HepG2 (cell line): Measurements from ENCODE around the gene SYNGR4. TPM values are rescaled to one million over a fixed set of nuclear protein-coding genes. Genes with fewer than 3 reads are reported as not detected.

ENCODE experiments used
- ARNT ChIP-seq: fragments of 450-650 bp; IDR thresholded peaks from 2 replicates; pipeline ENCODE4 v1.6.1; 2017
- DNMT1 ChIP-seq: sonication (generic); formaldehyde crosslinking; IDR thresholded peaks from 2 replicates; pipeline ENCODE4 v1.5.1; 2020; ENCODE audit warnings: mild to moderate bottlenecking, missing genetic modification reagents
- PRMT3 ChIP-seq: sonication (generic); formaldehyde crosslinking; IDR thresholded peaks from 2 replicates; pipeline ENCODE4 v1.8.1; 2022; ENCODE audit warnings: low read depth, mild to moderate bottlenecking, moderate library complexity, missing genetic modification reagents, borderline replicate concordance
- SUZ12 ChIP-seq: fragments of 150-350 bp; IDR thresholded peaks from 2 replicates; pipeline ENCODE4 v1.6.1; 2014; ENCODE audit warnings: low read depth, low read length
- TCF7 ChIP-seq: sonication (generic); IDR thresholded peaks from 2 replicates; pipeline ENCODE4 v1.6.1; 2016; ENCODE audit warnings: antibody characterized with exemption, low read depth
- U2AF2 ChIP-seq: fragments of 200-400 bp; formaldehyde crosslinking; IDR thresholded peaks from 2 replicates; pipeline ENCODE4 v1.6.1; 2017; ENCODE audit warnings: low read depth, mild to moderate bottlenecking, low read length
- ZNF256 ChIP-seq: sonication (generic); formaldehyde crosslinking; conservative IDR thresholded peaks from 2 replicates; pipeline ENCODE4 v1.4.0; 2020; ENCODE audit warnings: missing genetic modification reagents
- ZNF329 ChIP-seq: sonication (generic); formaldehyde crosslinking; IDR thresholded peaks from 2 replicates; pipeline ENCODE4 v1.9.0; 2021; ENCODE audit warnings: low read depth, mild to moderate bottlenecking, missing genetic modification reagents
- ZNF570 ChIP-seq: sonication (generic); formaldehyde crosslinking; IDR thresholded peaks from 2 replicates; pipeline ENCODE4 v1.4.0; 2020; ENCODE audit warnings: mild to moderate bottlenecking, missing genetic modification reagents, borderline replicate concordance
- ZNF776 ChIP-seq: sonication (generic); formaldehyde crosslinking; IDR thresholded peaks from 2 replicates; pipeline ENCODE4 v1.4.0; 2020; ENCODE audit warnings: mild to moderate bottlenecking, missing genetic modification reagents
- ZNF850 ChIP-seq: sonication (generic); formaldehyde crosslinking; conservative IDR thresholded peaks from 2 replicates; pipeline ENCODE4 v1.9.0; 2021; ENCODE audit warnings: mild to moderate bottlenecking, missing genetic modification reagents
- ZNF883 ChIP-seq: sonication (generic); formaldehyde crosslinking; IDR thresholded peaks from 2 replicates; pipeline ENCODE4 v1.5.1; 2020; ENCODE audit warnings: mild to moderate bottlenecking, missing genetic modification reagents; ENCODE audit errors: not compliant biosample characterization
- polyA plus RNA-seq, 8 experiments: library from polyadenylated mRNA; depleted of rRNA in 3 of 8; stranded (reverse) in 7 of 8; unstranded in 1 of 8; fragments of >200 nt; fragmentation: Illumina TruSeq in 4 of 8; extraction: Trizol in 4 of 8; gene quantifications; 2 replicates each; pipeline versions ENCODE4 v1.2.1 to v1.2.3, GENCODE V29; 2011 to 2016; ENCODE audit warnings: low read depth in 4 of 8, missing spikeins in 1 of 8, mixed read lengths in 1 of 8; ENCODE audit not compliant: insufficient read depth in 1 of 8
- total RNA-seq, 5 experiments: library from RNA; depleted of rRNA; stranded (reverse); fragments of >200 nt; fragmentation: Illumina TruSeq; extraction: Trizol; gene quantifications; 2 replicates each; pipeline ENCODE4 v1.2.3, GENCODE V29; 2016; ENCODE audit warnings: low read depth in 1 of 5
- TF ChIP-seq, protein P1 (sequence below): sonication (generic); formaldehyde crosslinking; IDR thresholded peaks from 2 replicates; pipeline ENCODE4 v1.4.0; 2020; ENCODE audit warnings: missing genetic modification reagents, borderline replicate concordance
- TF ChIP-seq, protein P2 (sequence below): sonication (generic); formaldehyde crosslinking; IDR thresholded peaks from 2 replicates; pipeline ENCODE4 v1.5.0; 2020; ENCODE audit warnings: mild to moderate bottlenecking, missing genetic modification reagents
- TF ChIP-seq, protein P3 (sequence below): sonication (generic); formaldehyde crosslinking; IDR thresholded peaks from 2 replicates; pipeline ENCODE4 v1.4.0; 2020; ENCODE audit warnings: mild to moderate bottlenecking, missing genetic modification reagents
- TF ChIP-seq, protein P4 (sequence below): sonication (generic); formaldehyde crosslinking; IDR thresholded peaks from 2 replicates; pipeline ENCODE4 v1.4.0; 2020; ENCODE audit warnings: mild to moderate bottlenecking, missing genetic modification reagents
- TF ChIP-seq, protein P5 (sequence below): sonication (generic); formaldehyde crosslinking; IDR thresholded peaks from 2 replicates; pipeline ENCODE4 v1.4.0; 2020; ENCODE audit warnings: missing genetic modification reagents

SYNGR4 gene
- total and polyA plus RNA-seq, 2 of the 13 experiments (the other 11 are each of a cell fraction or from before 2014, with no cell fraction given) = not detected

DNA sequence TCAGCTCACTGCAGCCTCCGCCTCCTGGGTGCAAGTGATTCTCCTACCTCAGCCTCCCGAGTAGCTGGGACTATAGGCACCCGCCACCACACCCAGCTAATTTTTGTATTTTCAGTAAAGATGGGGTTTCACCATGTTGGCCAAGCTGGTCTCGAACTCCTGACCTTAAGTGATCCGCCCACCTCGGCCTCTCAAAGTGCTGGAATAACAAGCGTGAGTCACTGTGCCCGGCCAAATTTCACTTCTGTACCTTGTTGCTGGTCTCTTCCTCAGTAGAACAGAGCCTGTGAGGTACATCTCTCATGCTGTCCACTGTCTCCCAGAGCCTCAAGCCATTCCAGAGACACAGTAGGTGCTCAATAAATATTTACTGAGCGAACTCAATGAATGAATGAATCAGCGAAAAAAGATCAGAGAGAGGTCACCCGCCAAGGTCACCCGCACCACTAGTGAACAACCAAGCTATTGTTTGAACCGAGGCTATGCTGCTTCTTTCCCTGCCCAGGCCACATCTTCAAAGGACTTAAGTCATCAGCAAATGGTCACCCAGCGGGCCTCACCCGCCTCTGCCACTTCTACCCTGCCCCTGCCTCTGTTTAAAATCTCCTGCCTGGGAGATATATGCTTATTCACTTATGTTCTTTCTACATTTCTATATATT is 9.7 kb upstream of the SYNGR4 start (continued):
- TF ChIP-seq, protein P1, sequence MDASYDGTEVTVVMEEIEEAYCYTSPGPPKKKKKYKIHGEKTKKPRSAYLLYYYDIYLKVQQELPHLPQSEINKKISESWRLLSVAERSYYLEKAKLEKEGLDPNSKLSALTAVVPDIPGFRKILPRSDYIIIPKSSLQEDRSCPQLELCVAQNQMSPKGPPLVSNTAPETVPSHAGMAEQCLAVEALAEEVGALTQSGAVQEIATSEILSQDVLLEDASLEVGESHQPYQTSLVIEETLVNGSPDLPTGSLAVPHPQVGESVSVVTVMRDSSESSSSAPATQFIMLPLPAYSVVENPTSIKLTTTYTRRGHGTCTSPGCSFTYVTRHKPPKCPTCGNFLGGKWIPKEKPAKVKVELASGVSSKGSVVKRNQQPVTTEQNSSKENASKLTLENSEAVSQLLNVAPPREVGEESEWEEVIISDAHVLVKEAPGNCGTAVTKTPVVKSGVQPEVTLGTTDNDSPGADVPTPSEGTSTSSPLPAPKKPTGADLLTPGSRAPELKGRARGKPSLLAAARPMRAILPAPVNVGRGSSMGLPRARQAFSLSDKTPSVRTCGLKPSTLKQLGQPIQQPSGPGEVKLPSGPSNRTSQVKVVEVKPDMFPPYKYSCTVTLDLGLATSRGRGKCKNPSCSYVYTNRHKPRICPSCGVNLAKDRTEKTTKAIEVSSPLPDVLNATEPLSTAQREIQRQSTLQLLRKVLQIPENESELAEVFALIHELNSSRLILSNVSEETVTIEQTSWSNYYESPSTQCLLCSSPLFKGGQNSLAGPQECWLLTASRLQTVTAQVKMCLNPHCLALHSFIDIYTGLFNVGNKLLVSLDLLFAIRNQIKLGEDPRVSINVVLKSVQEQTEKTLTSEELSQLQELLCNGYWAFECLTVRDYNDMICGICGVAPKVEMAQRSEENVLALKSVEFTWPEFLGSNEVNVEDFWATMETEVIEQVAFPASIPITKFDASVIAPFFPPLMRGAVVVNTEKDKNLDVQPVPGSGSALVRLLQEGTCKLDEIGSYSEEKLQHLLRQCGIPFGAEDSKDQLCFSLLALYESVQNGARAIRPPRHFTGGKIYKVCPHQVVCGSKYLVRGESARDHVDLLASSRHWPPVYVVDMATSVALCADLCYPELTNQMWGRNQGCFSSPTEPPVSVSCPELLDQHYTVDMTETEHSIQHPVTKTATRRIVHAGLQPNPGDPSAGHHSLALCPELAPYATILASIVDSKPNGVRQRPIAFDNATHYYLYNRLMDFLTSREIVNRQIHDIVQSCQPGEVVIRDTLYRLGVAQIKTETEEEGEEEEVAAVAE (CRISPR knock-in tag) = peak; percentile 39; the same call in 1 of the 2 replicates
- TF ChIP-seq PRMT3 (CRISPR knock-in tag) = no peak
- TF ChIP-seq, protein P2, sequence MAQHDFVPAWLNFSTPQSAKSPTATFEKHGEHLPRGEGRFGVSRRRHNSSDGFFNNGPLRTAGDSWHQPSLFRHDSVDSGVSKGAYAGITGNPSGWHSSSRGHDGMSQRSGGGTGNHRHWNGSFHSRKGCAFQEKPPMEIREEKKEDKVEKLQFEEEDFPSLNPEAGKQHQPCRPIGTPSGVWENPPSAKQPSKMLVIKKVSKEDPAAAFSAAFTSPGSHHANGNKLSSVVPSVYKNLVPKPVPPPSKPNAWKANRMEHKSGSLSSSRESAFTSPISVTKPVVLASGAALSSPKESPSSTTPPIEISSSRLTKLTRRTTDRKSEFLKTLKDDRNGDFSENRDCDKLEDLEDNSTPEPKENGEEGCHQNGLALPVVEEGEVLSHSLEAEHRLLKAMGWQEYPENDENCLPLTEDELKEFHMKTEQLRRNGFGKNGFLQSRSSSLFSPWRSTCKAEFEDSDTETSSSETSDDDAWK (CRISPR knock-in tag) = no peak
- no peak for TF ChIP-seq SUZ12
- no peak for TF ChIP-seq DNMT1 (CRISPR knock-in tag)
- TF ChIP-seq ZNF850 (CRISPR knock-in tag) = 0 out of 2 replicates have a peak, but pooled peaks have one; percentile 70
- TF ChIP-seq, protein P3, sequence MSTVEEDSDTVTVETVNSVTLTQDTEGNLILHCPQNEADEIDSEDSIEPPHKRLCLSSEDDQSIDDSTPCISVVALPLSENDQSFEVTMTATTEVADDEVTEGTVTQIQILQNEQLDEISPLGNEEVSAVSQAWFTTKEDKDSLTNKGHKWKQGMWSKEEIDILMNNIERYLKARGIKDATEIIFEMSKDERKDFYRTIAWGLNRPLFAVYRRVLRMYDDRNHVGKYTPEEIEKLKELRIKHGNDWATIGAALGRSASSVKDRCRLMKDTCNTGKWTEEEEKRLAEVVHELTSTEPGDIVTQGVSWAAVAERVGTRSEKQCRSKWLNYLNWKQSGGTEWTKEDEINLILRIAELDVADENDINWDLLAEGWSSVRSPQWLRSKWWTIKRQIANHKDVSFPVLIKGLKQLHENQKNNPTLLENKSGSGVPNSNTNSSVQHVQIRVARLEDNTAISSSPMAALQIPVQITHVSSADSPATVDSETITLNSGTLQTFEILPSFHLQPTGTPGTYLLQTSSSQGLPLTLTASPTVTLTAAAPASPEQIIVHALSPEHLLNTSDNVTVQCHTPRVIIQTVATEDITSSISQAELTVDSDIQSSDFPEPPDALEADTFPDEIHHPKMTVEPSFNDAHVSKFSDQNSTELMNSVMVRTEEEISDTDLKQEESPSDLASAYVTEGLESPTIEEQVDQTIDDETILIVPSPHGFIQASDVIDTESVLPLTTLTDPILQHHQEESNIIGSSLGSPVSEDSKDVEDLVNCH (CRISPR knock-in tag) = no peak
- no peak for TF ChIP-seq U2AF2
- TF ChIP-seq ZNF883 (CRISPR knock-in tag) = peak; percentile 20
- peak; percentile 99 for TF ChIP-seq TCF7
- TF ChIP-seq, protein P4, sequence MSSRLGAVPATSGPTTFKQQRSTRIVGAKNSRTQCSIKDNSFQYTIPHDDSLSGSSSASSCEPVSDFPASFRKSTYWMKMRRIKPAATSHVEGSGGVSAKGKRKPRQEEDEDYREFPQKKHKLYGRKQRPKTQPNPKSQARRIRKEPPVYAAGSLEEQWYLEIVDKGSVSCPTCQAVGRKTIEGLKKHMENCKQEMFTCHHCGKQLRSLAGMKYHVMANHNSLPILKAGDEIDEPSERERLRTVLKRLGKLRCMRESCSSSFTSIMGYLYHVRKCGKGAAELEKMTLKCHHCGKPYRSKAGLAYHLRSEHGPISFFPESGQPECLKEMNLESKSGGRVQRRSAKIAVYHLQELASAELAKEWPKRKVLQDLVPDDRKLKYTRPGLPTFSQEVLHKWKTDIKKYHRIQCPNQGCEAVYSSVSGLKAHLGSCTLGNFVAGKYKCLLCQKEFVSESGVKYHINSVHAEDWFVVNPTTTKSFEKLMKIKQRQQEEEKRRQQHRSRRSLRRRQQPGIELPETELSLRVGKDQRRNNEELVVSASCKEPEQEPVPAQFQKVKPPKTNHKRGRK (CRISPR knock-in tag) = no peak
- TF ChIP-seq ZNF776 = no peak
- no peak for TF ChIP-seq ZNF256 (CRISPR knock-in tag)
- TF ChIP-seq, protein P5, sequence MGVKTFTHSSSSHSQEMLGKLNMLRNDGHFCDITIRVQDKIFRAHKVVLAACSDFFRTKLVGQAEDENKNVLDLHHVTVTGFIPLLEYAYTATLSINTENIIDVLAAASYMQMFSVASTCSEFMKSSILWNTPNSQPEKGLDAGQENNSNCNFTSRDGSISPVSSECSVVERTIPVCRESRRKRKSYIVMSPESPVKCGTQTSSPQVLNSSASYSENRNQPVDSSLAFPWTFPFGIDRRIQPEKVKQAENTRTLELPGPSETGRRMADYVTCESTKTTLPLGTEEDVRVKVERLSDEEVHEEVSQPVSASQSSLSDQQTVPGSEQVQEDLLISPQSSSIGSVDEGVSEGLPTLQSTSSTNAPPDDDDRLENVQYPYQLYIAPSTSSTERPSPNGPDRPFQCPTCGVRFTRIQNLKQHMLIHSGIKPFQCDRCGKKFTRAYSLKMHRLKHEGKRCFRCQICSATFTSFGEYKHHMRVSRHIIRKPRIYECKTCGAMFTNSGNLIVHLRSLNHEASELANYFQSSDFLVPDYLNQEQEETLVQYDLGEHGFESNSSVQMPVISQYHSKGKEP (CRISPR knock-in tag) = no peak
- no peak for TF ChIP-seq ZNF570 (CRISPR knock-in tag)
- TF ChIP-seq ZNF329 = no peak
- no peak for TF ChIP-seq ARNT
